Measurements from ENCODE around the gene CCDC78. TPM values are rescaled to one million over a fixed set of nuclear protein-coding genes. Genes with fewer than 3 reads are reported as not detected.

The CCDC78 gene
- polyA plus RNA-seq, 1 donor = 1.4 TPM

DNA sequence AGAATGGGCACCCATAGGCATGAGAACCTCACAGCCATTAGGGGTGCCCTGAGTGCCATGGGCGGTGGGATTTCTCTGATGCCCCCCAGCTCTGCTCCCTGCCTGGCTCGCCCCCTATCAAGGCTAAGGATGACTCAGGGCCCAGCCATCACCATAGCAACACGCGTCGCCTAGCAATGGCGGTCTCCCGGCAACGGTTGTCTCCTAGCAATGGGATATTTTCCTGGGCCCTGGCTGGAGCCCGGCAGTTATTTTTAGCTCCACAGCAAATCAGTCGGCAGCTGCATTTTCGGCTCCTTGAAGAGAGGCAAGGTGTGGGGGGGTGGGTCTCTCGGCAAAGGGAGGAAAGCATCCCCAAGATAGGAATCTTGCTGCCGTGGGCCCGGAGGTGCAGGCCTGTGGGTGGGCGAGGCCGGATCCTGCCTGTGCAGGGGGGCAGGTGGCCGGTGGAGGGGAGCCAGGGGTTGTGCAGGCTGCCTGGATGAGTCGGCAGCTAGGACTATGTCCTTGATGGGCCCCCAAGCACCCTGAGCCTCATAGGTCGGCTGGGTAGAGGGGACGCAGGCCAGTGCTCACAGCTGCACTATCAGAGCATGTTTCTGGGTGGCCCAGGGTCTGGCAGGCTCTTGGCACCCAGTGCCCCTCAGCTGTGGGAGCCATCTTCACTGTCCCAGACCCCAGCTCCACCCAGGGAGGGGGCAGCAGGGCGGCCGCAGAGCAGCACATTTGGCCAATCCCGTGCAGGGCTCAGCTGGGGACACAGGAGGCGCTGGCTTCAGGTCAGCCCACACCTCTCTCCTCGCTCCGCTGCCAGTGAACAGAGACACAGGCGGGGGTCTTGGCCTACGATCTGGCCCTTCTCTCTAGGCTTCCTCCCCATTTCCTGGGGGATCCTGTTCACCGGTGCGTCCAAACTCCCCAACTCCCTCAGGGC is 16.4 kb downstream of the CCDC78 start:
- no peak for DNase-seq

DNA sequence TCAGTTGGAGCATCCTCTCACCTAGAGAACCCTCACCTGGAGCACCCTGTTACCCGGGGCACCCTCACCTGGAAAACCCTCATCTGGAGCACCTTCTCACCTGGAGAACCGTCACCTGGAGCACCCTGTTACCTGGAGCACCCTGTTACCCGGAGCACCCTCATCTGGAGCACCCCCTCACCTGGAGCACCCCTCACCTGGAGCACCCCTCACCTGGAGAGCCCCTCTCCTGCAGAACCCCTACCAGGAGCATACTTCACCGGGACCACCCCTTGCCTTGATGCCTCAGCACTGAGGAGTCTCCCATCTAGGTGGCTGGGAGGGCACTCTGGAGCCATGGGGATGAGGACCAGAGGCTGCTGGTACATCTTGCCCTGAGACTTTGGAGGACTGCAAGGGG is 17.3 kb downstream of the CCDC78 start:
- no peak for DNase-seq

DNA sequence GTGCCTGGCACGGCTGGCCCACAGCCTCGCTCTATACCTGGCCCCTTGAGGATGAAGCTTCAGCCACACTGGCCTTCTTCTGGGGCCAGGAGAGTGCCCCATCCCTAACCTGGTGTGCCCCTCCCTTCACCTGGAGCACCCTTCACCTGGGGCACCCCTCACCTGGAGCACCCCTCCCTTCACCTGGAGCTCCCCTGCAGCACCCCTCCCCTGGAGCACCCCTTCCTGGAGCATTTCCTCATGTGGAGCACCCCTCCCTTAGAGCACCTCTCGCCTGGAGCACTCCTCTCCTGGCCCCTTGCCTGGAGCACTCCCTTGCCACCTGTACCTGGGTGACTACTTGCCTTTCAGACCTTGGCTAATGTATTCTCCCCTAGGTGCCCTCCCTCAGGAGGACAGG is 18.2 kb downstream of the CCDC78 start:
- DNase-seq = no peak

DNA sequence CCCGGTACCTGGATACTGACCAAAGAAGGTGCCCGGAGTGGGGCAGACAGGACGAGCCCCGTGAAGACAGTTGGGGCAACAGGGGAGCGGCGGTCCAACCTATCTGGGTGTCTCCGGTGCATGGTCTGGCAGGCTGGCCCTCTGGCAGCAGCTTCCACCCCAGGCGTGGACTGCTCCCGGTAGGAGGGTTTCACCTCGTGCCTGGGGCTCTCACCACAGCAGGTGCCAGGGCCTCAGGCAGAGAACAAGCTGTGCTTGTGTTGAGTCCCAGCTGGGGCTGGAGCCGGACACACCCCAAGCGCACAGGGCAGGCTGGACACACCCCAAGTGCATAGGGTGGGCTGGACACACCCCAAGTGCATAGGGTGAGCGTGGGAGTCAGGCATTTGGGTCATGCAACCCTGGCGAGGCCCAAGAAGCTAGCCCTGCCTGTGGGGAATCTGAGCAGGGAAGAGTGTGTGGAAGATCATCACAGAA is 19.1 kb downstream of the CCDC78 start:
- DNase-seq = no peak

DNA sequence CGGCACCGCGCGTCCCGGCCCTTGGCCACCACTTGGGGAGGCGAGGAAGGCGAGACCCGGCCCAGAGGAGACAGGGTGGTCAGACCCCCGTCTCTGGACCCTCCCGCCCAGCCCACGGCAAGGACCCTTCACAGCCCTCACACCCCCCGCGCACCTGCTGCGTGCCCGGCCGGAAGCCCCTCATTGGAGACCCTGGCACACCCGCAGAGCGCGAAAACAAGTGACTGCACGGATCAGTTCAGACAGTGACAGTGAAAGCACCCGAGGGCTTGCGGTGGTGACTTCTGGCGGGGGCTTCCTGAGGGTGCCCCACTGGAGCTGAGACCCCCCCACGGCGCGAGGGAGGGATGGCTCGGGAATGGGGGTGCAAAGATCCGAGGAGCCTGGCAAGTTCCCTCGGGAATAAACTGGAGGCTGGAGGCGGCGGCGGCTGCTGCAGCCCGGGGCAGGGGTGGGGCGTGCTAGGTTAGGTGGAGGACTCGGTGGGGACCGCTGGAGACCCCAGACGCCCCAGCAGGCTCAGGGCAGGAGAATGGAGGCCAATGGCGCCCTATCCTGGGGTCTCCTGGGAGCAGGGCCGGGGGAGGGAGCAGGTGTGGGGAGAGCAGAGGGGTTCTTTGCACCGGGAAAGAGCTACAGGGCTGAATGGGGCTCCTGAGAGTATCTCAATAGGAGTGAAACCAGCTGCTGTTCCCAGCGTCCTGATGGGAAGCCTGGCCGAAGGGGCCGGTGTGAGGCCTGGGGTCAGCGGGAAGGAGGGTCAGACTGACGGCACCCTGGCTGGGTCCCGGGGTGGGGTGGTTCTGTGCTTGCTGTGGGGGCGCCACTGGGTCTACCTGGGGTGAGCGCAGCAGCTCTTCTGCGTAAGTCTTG is 19.8 kb downstream of the CCDC78 start:
- no peak for DNase-seq

DNA sequence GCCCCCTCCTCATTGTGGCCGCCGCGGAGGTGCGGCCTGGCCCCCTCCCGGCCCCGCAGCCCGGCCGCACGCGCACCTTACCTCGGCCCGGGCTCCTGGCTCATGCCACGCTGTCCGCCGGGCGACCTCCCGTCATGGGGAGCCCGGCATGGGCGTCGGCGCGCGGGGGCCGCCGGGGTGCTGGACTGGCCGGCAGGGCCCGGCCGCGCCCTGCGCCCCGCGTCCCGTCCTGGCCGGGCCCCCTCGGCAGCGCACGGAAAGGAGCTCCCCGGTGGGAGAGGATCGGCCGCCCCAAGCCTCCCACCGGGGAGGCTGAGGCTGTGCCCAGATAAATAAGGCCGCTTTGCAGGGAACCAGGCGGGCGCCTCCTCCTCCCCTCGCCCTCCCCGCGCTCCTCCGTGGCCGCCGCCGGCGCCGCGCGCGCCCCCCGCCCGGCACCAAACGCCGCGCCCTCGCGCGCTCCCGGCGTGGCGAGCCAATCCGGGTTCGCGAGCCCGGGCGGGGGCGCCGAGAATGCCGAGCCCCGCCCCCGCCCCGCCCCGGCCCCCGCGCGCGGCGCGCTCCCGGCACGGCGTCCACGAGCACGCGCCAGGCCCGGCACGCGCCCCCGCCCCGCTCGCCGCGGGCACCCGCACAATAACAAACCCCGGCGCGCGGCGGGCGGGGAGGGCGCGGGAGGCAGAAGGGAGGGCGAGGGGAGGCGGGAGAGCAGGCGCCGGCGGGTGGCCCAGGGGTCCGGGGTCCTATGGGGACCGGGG is 20.6 kb downstream of the CCDC78 start, which contains the start of gene FBXL16:
Gene FBXL16 (minus strand): TSS at position 371 of the 758 bp plus-strand sequence. CDS start 8,396 bp downstream, outside the sequence.
- no peak for DNase-seq

DNA sequence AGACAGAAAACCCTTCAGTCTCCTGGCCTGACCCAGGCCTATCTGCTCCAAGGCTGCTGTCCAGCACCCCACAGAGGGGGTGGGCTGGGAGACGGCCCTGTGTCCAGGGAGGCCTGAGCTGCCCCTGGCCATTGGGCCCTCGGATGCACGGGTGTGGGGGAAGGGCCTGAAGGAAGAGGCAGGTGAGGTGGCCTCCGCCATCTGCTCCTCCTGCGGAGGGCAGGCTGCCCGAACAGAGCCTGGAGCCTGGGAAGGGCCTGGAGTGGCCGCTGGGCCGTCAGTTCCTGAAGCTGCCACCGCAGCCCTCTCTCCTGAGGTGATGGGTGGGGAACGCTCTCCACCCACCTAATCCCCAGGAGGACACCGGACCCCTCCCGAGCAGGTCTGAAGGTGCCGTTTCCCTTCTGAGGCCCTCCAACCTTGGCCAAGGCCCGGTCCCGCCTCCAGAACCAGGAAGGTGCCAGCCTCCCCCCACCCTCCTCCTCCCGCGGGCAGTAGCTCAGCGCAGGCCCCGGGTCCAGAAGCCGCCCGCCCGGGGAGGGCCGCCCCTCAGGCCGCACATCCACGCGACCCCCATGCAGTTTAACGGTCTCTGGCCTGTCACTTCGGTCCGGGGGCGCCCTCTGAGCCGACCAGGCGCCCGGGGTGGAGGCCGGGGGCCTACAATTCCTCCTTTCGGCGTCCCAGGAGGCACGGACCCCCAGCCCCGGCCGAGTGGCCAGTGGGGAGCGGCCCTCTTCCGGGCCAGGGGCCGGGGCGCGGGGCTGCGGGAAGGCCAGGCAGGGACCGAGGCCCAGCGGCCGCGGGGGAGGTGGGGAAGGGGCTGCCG is 21.5 kb downstream of the CCDC78 start:
- no peak for DNase-seq

DNA sequence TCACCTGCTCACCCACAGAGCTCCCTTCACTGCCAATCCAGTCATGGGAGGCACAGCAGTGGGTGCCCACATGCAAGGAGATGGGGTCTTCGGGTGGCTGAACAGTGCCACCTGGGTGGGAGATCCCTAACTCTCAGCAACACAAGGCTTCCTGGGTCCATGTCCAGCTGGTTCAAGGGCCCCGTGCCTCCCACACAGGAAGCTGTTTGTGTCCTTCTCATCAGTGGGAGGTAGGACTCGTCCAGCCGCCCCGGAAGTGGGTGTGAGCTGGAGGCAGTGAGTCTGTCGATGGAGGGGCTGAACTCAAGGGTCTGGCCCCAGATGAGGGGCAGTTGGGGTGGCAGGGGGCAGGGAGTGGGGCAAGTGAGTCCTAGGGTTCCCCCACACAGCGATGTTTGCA is 22.2 kb downstream of the CCDC78 start:
- DNase-seq = no peak

DNA sequence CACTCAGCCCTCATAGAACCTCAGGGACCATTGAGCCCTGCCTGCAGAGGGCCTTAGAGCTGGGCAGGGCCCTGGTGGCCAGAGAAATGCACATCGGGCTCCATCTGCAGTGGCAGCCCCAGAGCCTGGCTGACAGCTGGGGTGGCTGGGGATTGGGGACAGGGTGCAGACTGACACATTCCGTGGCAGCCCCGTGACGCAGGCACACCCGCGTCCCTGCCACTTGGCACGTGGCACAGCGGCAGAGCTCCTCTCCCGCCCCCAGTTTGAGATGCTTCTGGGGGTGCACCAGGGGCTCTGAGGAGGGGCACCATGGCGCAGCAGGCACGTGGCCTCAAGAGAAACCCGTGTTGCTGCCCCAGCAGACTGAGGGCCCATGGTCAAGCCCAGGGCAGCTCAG is 22.8 kb downstream of the CCDC78 start:
- no peak for DNase-seq

DNA sequence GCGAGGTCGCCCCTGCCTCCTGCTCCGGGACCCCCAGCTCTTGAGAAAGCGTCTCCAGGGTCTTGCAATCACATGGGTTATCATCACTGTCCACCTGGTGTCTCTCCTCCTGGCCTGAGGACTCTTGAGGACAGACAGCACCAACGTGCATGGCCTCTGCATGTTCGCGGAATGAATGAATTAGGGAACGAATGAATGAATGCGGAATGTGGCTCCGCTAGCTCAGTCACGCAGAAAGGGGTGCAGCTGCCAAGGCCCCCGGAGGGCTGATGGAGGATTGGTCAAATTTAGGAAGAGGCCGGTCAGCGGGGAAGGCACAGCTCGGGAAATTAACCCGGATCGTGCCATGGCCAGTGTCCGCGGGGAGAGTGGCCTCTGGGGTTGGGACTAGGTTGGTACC is 23.9 kb downstream of the CCDC78 start:
- no peak for DNase-seq

DNA sequence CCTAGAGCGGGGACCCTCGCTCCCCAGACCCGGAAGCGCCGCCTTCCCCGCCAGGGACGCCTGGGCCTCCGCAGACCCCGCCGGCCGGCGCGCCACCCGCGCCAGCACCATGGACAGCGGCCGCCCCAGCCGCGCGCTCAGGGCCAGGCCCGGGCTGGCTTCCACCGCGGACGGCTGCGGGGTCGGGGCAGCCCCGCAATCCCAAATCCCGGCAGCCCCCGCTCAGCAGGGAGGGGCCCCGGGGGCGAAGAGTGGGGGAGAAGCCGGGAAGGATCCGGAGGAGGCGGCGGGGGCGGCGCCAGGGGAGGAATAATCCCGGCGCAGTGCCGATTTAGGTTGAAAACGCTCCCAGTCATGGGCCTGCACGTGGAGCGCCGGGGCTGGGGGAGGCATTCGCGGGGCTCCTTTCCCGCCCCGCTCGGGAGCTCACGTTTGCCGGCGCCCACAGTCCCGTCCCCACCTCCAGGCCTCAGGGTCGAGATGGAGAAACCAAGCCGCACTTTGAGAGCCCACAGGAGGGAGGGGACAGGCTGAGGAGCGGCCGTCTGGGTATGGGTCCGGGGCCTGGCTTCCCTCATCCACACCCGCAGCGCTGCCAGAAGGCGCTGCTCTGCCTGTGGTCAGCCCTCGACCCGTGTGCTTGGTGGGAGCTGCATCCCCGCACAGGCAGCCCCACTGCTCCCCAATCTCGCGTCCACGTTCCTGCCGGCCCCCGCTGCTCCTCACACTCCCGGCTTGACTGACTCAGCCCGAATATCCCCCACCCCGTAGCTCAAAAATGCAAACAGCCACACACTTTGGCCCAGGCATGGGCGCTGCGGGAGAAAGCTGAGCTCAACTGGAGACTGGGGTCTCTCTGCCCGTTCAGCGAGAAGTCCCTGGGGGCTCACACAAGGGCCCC is 25.3 kb downstream of the CCDC78 start:
- no peak for DNase-seq

DNA sequence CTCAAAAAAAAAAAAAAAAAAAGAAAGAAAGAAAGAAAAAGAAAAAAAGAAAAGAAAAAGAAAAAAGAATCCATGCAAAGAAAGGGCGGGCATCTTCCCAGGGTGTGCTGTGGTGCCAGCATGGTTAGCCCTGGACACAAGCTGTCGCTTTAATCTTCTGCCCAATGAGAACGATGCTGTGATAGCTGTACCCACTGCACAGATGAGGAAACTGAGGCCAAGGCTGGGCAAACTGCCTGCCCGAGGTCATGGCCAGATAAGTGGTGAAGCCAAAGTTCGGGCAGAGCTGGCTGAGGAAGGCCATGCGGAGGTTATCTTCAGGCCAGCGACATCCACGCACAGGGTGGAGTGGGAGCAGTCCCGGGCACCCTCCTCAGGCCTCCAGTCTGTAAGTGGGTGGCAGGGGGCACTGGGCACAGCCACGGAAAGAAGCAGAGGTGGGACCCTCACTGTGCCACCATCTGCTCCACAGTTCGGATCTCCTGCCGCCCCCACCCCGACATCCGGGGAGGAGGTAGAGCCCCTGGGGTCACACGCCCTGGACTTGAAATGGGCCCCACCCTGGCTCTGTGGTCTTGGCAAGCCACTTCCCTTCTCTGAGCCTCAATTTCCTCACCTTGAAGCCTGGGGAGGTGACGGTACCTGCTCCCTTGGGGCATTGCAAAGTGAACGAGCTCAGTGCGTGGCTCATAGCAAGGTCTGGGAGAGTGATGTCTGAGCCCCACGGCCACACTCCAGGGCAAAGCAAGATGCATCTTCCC is 27.2 kb downstream of the CCDC78 start:
- DNase-seq = no peak

DNA sequence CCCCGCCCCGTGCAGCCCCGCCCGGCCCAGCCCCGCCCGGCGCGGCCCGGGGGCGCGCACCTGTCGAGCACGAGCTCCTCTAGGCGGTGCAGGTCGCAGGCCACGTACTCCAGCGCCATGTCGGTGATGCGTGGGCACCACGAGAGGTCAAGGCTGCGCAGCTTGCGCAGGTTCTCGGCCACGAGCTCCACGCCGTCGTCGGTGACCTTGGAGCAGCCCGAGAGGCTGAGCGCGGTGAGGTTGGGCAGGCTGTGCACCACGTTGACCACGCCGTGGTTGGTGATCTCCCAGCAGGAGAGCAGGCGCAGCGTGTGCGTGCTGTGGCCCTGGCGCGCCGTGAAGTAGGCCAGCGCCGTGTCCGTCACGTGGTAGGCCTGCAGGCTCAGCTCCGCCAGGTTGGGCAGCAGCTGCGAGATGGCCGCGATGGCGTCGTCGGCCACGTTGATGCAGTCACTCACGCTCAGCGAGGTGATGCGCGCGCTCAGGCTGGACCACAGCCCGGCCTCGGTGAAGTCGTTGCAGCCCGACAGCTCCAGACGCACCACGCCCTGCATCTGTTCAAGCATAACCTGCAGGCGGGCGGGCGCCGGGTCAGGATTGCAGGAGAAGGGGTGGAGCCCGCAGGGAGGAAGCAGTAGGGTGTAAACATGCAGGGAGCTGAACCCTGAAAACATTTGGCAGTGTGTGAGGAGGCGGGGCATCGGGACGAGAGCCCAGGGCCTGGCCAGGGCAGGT is 30.7 kb downstream of the CCDC78 start:
- no peak for DNase-seq

DNA sequence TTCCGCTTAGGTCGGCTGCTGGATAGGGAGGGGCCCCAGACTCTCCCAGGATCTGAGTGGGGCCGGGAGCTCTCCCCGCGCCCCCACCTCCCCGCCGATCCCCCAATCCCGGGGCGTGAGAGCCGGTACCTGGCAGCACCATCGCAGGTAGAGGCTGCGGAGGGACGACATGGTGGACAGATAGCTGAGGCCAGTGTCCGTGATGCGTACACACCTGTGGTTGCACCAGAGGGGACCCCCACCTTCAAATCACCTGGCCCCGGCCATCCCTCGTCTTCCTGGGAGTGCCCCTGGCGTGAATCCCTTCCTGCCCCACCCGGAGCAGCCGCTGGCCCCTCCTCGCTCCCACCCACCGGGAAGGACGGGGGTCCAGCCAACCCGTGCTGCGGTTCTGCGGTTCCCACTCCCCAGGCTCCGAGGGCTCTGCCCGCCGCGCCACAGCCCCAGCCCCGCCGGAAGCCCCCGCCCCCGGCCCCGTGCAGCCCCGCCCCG is 31.3 kb downstream of the CCDC78 start:
- no peak for DNase-seq

DNA sequence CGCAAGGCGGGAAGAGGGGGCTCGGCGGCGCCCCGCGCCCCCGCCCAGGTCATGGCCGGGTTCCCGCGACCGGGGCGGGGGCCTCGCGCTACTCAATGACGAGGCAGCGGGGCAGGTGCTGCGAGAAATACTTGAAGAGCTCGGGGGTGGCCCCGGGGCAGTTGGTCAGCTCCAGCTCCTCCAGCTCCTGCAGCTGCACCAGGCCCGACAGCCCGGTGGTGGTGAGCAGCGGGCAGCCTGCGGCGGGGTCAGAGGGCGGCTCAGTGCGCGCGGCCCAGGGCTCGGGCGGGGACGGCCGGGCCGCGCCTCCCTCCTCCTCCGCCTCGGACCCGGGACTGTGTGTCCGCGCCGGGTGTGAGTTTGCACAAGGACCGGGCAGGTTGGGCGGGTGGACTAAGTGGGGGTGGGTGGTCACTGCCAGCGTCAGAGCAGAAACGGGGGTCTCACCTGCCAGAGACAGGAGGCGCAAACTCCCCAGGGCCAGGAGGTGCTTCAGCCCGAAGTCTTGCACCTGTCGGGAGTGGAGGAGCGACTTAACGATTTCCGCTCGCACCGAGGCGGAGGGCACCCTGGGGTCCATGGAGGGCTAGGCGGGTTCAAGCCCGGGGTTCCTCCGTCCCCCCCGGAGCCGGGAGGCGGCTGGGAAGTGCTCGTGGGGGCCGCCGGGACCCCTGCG is 31.9 kb downstream of the CCDC78 start:
- DNase-seq = no peak

DNA sequence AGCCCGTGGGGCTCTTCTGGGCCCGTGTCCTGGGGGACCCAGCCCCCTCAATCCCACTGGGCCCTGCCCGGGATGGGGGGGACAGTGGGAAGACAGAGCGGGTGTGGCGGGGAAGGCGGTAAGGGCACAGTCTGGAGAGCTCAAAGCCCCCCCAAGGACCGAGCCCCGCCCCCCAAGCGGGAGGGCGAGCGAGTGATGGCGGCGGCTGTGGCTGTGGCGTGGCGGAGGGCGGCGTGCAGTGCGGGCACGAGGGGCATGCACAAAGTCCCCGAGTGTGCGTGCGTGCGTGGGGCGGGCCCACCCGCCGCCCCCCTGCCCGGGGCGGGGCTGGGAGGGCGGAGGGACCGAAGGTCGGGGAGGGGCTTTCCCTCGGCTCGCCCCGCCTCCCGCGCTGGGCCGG is 32.5 kb downstream of the CCDC78 start:
- no peak for DNase-seq

DNA sequence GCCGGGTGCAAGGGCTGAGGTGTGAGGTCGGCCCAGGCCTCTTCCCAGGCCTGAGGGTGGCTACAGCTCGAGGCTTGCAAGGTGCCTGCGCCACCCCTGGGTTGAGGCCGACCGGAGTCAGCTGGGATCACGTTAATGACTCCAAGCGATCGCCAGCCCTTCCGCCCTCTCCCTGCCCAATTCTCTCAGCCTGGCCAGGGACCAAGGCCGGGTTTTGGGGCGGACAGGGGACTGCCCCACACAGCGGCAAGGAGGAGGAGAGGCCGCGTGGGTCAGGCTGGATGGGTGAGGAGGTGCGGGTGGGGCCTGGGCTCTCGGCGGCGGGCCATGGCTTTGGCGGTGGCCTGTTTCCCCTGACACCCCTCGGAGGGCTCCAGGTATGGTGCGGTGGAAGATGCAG is 32.9 kb downstream of the CCDC78 start:
- no peak for DNase-seq

Measured in hindlimb muscle (tissue), 1 donor.